Measurements from ENCODE around the gene SMIM13. TPM values are rescaled to one million over a fixed set of nuclear protein-coding genes. Genes with fewer than 3 reads are reported as not detected.
A peak's percentile ranks its signal among the peaks of the same experiment; 100 is the strongest.

SMIM13 gene
- total and polyA plus RNA-seq, 12 donors, result 1.9 to 11.5 (median 6.7) TPM

DNA sequence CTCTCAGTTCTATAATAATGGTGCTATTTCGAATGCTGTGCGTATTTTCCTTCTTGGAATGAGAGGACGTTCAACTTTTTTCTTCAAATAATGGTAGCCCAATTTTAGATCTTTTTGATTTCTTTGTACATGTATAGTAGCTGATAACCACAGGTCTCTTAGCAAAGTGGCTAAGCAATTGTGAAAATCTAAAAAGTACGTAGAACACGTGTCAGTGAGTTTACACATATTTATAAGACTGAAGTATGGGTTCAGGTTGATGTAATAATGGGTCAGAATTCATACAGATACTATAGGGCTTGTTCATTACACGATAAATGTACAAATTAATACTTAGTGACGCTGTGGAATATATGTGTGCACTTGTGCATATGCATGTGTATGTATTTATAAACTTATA lies 1.3 kb downstream of the SMIM13 start:
- no peaks in the 10 kb centered on the region for H3K9me3 ChIP-seq (replicated peaks in 1 of 3)
- H3K27ac ChIP-seq, result peak overlapping the region in 2 of 5 donors; percentile 96 to 98
- no peak for DNase-seq
- H3K27me3 ChIP-seq, result no peaks in the 10 kb centered on the region
- 37 to 44% (median 37%) methylated on average over 7 of the region's 7 CpGs for WGBS, 4 donors
- H3K4me3 ChIP-seq, result peak overlapping the region in 1 of 4 donors; percentile 83
- intact Hi-C loops (cut with DNase I), result no loop called here
- no peak for TF ChIP-seq POLR2A (IDR thresholded peaks at IDR 0.05)
- TF ChIP-seq, protein P1, sequence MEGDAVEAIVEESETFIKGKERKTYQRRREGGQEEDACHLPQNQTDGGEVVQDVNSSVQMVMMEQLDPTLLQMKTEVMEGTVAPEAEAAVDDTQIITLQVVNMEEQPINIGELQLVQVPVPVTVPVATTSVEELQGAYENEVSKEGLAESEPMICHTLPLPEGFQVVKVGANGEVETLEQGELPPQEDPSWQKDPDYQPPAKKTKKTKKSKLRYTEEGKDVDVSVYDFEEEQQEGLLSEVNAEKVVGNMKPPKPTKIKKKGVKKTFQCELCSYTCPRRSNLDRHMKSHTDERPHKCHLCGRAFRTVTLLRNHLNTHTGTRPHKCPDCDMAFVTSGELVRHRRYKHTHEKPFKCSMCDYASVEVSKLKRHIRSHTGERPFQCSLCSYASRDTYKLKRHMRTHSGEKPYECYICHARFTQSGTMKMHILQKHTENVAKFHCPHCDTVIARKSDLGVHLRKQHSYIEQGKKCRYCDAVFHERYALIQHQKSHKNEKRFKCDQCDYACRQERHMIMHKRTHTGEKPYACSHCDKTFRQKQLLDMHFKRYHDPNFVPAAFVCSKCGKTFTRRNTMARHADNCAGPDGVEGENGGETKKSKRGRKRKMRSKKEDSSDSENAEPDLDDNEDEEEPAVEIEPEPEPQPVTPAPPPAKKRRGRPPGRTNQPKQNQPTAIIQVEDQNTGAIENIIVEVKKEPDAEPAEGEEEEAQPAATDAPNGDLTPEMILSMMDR (IDR thresholded peaks at IDR 0.05), result no peak
- H3K36me3 ChIP-seq (replicated peaks in 1 of 2), result no peaks in the 10 kb centered on the region
- H3K4me1 ChIP-seq (replicated peaks in 1 of 2), result peaks cover 9 to 27% of the 10 kb centered on the region in 2 donors

DNA sequence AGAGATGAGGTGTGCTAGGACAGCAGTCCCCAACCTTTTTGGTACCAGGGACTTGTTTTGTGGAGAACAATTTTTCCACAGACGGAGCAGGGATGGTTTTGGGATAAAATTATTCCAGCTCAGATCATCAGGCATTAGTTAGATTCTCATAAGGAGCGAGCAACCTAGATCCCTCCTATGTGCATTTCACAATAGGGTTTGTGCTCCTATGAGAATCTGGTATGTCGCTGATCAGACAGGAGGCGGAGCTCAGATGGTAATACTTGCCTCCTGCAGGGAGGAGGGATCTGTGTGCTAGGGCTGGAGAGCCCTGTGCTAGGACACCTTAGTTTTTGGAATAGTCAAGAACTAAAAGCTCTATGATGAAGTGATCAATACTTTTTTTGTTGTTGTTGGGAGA lies 2.5 kb downstream of the SMIM13 start:
- peak in 3 of 7 donors; percentile 25 to 39 (median 36) for DNase-seq
- intact Hi-C loops (cut with DNase I), result no loop called here
- Histone ChIP-seq H3K9me3 (replicated peaks in 1 of 3) (no peaks in the 10 kb centered on the region), H3K27me3 (no peaks in the 10 kb centered on the region), H3K4me1 (replicated peaks in 1 of 2) (peaks cover 9 to 27% of the 10 kb centered on the region in 2 donors), H3K4me3 (no peak overlapping the region), H3K27ac (no peak overlapping the region), H3K36me3 (replicated peaks in 1 of 2) (no peaks in the 10 kb centered on the region)
- TF ChIP-seq POLR2A (IDR thresholded peaks at IDR 0.05), result no peak
- TF ChIP-seq, protein P1 (IDR thresholded peaks at IDR 0.05), result no peak
- WGBS, 4 donors, result 66 to 74% (median 71%) methylated on average over 4 of the region's 4 CpGs

DNA sequence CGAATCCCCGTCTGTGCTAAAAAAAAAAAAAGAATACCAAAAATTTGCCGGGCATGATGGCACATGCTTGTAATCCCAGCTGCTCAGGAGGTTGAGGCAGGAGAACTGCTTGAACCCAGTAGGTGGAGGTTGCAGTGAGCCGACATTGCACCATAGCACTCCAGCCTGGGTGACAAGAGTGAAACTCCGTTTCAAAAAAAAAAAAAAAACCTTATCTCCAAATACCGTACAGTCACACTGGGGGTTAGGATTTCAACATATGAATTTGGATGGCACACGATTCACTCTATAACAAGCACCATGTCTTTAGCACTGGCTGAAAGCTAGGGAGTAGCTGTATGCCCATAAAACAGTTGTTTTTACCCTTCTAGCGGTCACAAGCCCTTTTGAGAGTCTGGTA lies 3.8 kb downstream of the SMIM13 start:
- Histone ChIP-seq H3K4me3 (no peak overlapping the region), H3K4me1 (replicated peaks in 1 of 2) (peaks cover 9 to 26% of the 10 kb centered on the region in 2 donors), H3K36me3 (replicated peaks in 1 of 2) (no peaks in the 10 kb centered on the region), H3K9me3 (replicated peaks in 1 of 3) (no peaks in the 10 kb centered on the region), H3K27me3 (no peaks in the 10 kb centered on the region), H3K27ac (no peak overlapping the region)
- TF ChIP-seq POLR2A (IDR thresholded peaks at IDR 0.05), result no peak
- TF ChIP-seq, protein P1 (IDR thresholded peaks at IDR 0.05), result no peak
- intact Hi-C loops (cut with DNase I), result no loop called here
- peak in 1 of 7 donors; percentile 24 for DNase-seq
- 78 to 92% (median 81%) methylated on average over 8 of the region's 8 CpGs for WGBS, 4 donors

DNA sequence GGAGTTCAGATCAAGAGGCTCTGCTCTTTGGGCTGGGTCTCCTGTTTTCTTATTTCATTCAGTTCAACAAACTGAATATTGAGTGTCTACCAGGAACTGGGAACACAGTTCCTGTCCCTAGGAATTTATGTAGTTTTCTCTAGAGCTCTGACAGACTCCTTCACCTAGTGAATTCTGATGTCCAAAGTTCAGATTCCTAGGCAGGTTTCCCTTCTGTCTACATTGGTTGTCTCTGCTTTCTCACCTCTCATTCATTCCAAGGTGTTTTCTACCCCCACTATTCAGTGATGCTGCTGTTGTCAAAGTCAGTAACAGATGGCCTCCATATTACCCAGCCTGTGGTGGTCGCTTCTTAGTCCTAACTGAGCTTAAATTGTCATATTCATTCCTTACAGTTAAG lies 4.4 kb downstream of the SMIM13 start:
- H3K4me3 ChIP-seq, result no peak overlapping the region
- H3K27me3 ChIP-seq, result no peaks in the 10 kb centered on the region
- WGBS, 4 donors, result 100% methylated on average over 1 of the region's 1 CpG
- no peak for DNase-seq
- peaks cover 9 to 21% of the 10 kb centered on the region in 2 donors for H3K4me1 ChIP-seq (replicated peaks in 1 of 2)
- no peaks in the 10 kb centered on the region for H3K36me3 ChIP-seq (replicated peaks in 1 of 2)
- H3K9me3 ChIP-seq (replicated peaks in 1 of 3), result no peaks in the 10 kb centered on the region
- no peak overlapping the region for H3K27ac ChIP-seq
- TF ChIP-seq, protein P1 (IDR thresholded peaks at IDR 0.05), result no peak
- TF ChIP-seq POLR2A (IDR thresholded peaks at IDR 0.05), result no peak
- intact Hi-C loops (cut with DNase I), result no loop called here
